Measurements from ENCODE around the gene NHS. TPM values are rescaled to one million over a fixed set of nuclear protein-coding genes. Genes with fewer than 3 reads are reported as not detected.
A peak's percentile ranks its signal among the peaks of the same experiment; 100 is the strongest.
"Not testable (repeated sequence)": the region's sequence is repeated elsewhere in the genome, so short reads cannot be mapped to it uniquely, and the experiment has no call there.

NHS gene
- total RNA-seq, 2 donors from 2014 or later: 1.2 to 2.7 TPM

DNA sequence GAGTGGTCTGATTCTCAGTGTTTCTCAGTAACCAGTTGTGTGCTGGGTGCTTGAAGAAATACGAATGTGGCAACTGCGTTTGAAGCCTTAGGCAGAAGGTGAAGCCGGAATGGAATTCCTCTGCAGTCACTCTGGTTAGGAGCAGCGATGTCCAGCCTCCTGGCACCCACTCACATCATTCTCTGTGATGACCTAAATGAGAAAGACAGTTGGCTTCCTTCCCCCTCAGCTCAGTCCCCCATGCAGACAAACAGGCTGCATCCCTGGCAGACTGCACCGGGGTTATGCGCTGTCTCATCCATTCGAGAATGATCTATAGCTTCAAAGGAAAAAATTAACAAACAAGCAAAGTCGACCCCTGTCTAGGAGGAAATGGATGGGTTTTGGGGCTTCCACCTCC lies 192.2 kb downstream of the NHS start:
- no peaks in the 10 kb centered on the region for H3K36me3 Mint-ChIP-seq
- DNase-seq (ENCODE audit: low spot score in 2 of 2) (no peak), ATAC-seq (no peak)
- H3K9me3 Mint-ChIP-seq: no peaks in the 10 kb centered on the region
- no peak overlapping the region for H3K27ac Mint-ChIP-seq

DNA sequence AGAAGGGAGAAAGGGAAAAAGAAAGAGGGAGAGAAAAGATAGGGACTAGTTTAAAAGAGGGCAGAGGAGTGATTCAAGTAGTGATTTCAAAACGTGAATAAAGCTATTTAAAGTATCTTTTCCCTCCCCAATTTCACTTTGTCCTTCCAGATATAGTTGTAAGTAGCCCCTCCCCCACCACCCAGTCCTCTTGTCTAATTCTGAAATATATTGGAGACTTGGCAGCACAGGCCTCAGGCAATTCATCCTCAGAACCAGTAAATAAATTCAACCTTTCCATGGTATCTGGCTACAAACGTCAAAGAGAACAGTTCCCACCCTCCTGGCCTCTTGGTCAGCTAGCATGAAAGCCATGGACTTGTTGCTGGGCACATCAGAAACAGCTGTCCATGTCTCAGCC lies 192.8 kb downstream of the NHS start:
- no peak for DNase-seq (ENCODE audit: low spot score in 2 of 2)
- H3K27ac Mint-ChIP-seq: no peak overlapping the region
- no peak for ATAC-seq
- H3K9me3 Mint-ChIP-seq: no peaks in the 10 kb centered on the region
- no peaks in the 10 kb centered on the region for H3K36me3 Mint-ChIP-seq

DNA sequence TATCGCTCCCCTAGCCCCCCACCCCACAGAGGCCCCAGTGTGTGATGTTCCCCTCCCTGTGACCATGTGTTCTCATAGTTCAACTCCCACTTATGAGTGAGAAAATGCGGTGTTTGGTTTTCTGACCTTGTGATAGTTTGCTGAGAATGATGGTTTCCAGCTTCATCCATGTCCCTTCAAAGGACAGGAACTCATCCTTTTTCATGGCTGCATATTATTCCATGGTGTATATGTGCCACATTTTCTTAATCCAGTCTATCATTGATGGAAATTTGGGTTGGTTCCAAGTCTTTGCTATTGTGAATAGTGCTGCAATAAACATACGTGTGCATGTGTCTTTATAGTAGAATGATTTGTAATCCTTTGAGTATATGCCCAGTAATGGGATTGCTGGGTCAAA lies 193.8 kb downstream of the NHS start:
- not testable (repeated sequence) for H3K9me3 Mint-ChIP-seq, ATAC-seq

DNA sequence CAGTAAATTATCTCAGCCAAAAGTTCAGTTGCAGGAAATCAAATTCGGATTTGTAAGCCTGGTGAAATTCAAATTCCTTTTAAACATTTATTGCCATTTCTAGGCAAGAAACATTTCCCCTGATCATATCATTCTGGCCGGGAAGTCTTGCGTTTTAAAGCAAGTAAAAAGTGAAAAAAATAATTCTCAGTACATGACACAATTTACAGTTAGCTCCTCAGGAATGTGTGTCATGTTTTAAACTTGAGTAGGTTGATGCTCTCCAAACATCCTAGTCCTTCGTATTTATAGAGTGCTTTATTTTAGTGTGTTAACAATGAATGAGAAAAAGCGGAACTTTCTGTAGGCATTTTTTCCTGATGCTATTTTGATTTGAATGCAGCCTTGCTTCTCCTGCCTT lies 204.0 kb downstream of the NHS start:
- Mint-ChIP-seq H3K36me3 (peaks cover 0 to 4% of the 10 kb centered on the region in 2 donors), H3K9me3 (peaks cover 0 to 4% of the 10 kb centered on the region in 2 donors), H3K27ac (no peak overlapping the region)
- DNase-seq (ENCODE audit: low spot score in 2 of 2) (no peak), ATAC-seq (no peak)

More for the DNA sequence above, 193.8 kb downstream of the NHS start:
- not testable (repeated sequence) for H3K36me3 Mint-ChIP-seq; H3K27ac Mint-ChIP-seq; DNase-seq (ENCODE audit: low spot score in 2 of 2)

DNA sequence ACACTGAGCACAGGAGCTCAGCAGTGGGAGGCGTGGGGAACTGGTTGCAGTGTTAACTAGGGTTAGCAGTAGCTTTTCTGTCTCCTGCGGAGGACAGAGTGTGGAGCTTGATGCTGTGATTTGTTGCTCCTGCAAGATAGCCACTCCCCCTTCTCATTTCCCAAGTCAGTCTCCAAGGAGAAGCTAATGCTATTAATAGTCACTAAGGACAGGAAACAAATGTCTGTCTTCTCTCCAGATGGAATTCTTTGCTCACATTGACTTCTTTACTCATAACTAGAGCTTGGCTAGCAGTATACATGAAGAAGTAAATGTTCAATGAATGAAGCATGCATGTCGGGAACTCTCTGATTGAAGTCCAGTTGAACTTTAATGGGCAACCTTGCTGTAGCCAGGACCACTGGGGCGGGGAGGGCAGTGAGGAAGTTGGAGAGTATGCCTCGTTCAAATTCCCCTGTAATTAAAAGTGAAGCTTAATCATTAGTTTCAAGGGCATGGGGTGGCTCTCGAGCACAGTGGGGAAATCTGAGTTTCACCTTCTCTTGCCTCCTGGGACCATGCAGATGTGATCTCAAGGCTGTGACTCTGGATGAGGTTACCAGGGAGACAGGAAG lies 205.6 kb downstream of the NHS start:
- ATAC-seq (no peak), DNase-seq (ENCODE audit: low spot score in 2 of 2) (no peak)
- peaks cover 0 to 4% of the 10 kb centered on the region in 2 donors for H3K36me3 Mint-ChIP-seq
- H3K9me3 Mint-ChIP-seq: no peaks in the 10 kb centered on the region
- H3K27ac Mint-ChIP-seq: no peak overlapping the region

DNA sequence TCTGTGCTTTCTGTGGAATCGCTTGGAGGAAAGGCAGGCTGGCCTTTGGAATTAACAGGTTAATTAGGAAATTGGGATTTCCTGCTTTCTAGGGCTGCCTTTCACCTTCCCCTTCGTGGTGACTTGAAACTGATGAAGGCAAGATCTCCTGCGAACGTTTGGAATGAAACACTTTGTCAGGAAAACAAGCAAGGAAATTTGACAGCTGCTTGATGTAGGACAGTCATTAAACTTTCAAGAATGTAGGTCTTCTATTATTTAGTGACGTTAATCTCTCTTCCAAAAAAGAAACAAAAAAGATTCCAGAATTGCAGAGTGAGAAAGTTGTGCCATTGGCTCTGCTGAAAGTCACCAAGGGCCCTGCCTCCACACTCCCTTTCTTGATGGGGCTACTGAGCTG lies 206.6 kb downstream of the NHS start:
- Mint-ChIP-seq H3K27ac (no peak overlapping the region), H3K9me3 (no peaks in the 10 kb centered on the region), H3K36me3 (no peaks in the 10 kb centered on the region)
- ATAC-seq: no peak
- DNase-seq (ENCODE audit: low spot score in 2 of 2): no peak

DNA sequence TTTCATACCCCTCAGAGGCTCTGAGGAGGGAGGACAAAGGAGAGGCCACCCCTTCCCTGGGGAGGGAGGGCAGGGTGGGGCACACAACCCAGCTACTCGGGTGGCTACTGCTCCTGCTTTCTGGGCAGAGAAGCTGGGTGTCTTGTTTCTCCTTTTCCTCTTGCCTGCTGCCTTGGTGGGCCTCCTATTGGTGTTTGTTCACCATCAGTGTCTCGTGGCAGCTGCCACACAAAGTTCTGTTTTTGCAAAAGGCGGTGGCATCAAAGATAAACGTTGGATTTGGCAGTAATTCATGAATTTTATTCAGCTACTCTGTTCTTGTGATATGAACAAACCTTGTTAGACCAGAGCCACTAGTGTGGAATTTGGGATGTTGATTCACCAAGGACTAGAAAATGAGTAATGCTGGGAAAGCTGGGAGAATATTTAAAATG lies 209.3 kb downstream of the NHS start:
- Mint-ChIP-seq H3K27ac (no peak overlapping the region), H3K36me3 (no peaks in the 10 kb centered on the region), H3K9me3 (no peaks in the 10 kb centered on the region)
- no peak for DNase-seq (ENCODE audit: low spot score in 2 of 2)
- no peak for ATAC-seq

DNA sequence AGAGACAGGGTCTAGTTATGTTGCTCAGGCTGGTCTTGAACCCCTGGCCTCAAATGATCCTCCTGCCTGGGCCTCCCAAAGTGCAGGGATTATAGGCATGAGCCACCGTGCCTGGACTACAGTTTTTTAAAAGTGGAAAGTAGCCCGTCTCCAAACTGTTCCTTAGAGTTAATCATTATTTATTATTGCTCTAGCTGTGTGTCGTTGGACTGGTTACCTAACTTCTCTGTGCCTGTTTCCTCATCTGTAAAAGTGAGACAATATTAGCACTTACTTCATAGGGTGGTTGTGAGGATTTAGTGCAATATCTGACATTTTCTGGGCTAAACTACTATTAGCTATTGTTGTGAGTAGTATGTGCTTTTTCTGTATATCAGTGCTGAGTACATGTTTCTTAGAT lies 210.0 kb downstream of the NHS start:
- no peaks in the 10 kb centered on the region for H3K36me3 Mint-ChIP-seq
- no peak for DNase-seq (ENCODE audit: low spot score in 2 of 2)
- no peak for ATAC-seq
- no peak overlapping the region for H3K27ac Mint-ChIP-seq
- no peaks in the 10 kb centered on the region for H3K9me3 Mint-ChIP-seq

DNA sequence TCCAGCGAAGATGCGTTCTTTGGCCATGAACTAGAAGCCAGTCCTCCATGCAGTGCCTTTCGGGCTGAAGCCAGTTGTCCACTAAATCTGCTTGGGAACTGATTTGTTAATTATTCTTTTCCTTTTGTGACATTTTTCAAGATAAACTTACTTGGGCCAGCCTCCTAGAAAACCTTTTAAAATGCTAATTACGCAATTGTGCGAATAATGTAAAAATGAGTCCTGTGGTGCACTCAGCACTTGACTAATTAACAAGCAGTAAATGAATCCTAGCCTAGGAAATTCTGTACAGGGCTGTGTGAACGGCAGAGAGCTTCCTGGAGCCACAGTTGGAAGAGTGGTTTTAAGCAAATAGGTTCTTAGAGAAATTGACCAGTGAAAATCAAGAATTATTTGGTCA lies 212.4 kb downstream of the NHS start:
- Mint-ChIP-seq H3K9me3 (no peaks in the 10 kb centered on the region), H3K27ac (no peak overlapping the region), H3K36me3 (no peaks in the 10 kb centered on the region)
- no peak for ATAC-seq
- DNase-seq (ENCODE audit: low spot score in 2 of 2): no peak

DNA sequence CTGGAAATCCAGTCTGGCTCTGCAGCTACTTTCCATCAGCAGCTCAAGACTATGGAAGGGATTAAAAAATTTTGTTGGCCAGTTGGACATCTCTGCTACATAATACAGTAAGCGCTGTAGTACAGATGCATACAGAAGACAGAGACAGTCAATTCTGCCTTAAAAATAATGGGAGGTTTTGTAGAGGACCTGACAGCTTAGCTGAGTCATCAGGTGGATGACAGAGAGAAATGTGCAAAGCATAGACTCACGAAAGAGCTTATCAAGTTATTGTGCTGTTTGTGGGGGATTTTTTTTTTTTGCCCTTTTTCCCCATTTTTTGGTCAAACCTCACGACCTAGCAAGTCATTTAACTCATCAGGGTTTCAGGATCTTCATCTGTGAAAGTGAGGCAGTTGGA lies 213.3 kb downstream of the NHS start:
- H3K9me3 Mint-ChIP-seq: no peaks in the 10 kb centered on the region
- ATAC-seq: no peak
- DNase-seq (ENCODE audit: low spot score in 2 of 2): no peak

DNA sequence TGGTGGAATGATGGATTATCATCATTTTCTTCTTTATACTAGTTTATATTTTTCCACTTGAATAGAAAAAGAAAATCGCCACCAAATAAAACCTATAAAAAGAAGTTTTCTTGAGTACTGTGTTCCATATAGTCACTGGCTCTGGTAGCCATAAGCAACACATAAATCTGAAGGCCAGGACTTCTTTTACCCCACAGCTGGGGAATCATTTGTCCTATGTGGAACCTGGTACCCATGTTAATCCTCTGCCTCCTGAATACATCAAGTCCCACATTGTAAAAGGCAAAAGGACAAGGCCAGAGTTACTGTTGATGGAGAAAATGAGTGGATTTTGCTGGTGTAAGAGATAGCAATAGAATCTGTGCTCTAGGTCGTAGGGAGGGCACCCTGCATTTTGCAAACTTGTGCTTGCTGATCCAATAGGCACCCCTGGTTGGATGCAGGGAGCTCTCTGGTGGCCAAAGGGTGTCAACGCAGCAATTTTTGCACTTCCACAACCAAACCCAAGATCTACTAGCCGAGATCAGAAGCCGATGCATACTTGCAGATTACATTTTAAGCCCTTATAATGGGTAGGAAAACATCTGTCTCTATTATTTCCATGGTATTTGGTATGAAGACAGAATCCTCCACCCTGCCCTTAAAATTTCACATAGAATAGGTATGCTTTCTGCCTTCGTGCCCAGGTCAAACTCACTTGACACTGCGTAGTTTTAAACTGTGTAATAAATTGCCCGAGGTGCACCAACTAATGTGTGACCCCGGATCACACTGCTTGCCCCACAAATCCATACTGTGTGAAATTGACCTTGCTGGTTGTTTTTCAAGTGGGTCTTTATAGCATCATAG lies 216.1 kb downstream of the NHS start:
- H3K27ac Mint-ChIP-seq: no peak overlapping the region

More for the DNA sequence above, 213.3 kb downstream of the NHS start:
- Mint-ChIP-seq H3K36me3 (no peaks in the 10 kb centered on the region), H3K27ac (no peak overlapping the region)

DNA sequence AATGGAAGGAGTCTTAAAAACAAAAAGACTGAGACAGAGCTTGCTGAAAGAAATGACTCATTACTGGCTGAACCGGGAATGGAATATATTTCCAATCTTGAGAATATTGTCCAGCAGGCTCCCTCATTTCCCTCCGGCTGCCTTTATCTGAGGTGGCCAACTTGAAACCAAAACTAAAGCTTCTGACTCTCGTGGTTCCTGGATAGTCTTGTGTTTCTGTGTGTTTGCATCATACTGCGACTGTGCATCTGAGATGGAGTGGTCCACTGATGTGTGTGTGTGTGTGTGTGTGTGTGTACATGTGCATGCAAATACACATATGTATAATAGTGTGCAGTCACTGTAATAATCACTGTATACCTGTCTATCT lies 216.7 kb downstream of the NHS start:
- DNase-seq (ENCODE audit: low spot score in 2 of 2): peak in 1 of 2 donors; percentile 2
- peak; percentile 58 to 78 for ATAC-seq

More for the DNA sequence above, 216.1 kb downstream of the NHS start:
- Mint-ChIP-seq H3K36me3 (no peaks in the 10 kb centered on the region), H3K9me3 (no peaks in the 10 kb centered on the region)
- DNase-seq (ENCODE audit: low spot score in 2 of 2): peak in 1 of 2 donors; percentile 14
- ATAC-seq: peak; percentile 34 to 71

DNA sequence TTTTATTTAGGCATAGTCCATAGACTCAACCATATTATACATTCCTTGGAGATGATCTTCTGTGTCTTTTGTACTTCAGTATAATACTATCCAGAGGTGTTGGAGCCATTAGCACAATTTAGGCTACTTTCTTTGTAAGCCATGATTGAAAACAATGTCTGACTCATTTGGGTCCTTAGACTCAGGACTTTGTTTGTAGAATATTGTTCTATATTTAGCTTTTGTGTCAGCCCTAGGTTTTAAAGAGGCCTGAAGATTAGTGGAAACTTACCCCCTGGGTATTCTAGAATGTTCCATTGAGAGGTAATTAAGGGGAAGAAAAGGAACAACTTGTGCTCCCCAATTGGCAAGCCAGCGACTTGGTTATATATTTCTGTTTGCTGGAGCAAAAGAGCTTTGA lies 217.1 kb downstream of the NHS start:
- ATAC-seq: peak in 1 of 2 donors; percentile 48
- no peak for DNase-seq (ENCODE audit: low spot score in 2 of 2)
- Mint-ChIP-seq H3K9me3 (no peaks in the 10 kb centered on the region), H3K27ac (no peak overlapping the region), H3K36me3 (no peaks in the 10 kb centered on the region)

More for the DNA sequence above, 216.7 kb downstream of the NHS start:
- H3K27ac Mint-ChIP-seq: no peak overlapping the region
- no peaks in the 10 kb centered on the region for H3K9me3 Mint-ChIP-seq
- no peaks in the 10 kb centered on the region for H3K36me3 Mint-ChIP-seq

DNA sequence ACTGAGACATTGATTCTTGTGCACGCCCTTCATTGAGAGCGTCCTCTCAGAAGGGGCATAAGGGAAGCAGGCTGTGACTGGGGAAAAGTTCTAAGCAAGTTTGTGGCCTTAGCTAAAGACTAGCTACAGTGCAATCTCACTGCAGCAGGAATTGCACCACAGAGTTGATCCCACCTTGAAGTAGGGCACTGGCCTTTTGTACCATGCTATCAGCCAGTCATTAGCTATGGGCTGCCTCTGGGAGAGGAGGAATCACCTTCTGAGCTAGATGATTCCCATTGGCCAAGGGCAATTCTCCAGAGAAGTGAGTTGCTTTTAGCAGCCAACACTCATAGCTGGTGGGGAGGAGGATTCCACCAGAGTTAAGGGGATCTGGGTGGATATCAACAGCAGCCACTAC lies 219.7 kb downstream of the NHS start:
- no peaks in the 10 kb centered on the region for H3K36me3 Mint-ChIP-seq
- no peak overlapping the region for H3K27ac Mint-ChIP-seq
- H3K9me3 Mint-ChIP-seq: no peaks in the 10 kb centered on the region
- DNase-seq (ENCODE audit: low spot score in 2 of 2): no peak
- ATAC-seq: no peak

DNA sequence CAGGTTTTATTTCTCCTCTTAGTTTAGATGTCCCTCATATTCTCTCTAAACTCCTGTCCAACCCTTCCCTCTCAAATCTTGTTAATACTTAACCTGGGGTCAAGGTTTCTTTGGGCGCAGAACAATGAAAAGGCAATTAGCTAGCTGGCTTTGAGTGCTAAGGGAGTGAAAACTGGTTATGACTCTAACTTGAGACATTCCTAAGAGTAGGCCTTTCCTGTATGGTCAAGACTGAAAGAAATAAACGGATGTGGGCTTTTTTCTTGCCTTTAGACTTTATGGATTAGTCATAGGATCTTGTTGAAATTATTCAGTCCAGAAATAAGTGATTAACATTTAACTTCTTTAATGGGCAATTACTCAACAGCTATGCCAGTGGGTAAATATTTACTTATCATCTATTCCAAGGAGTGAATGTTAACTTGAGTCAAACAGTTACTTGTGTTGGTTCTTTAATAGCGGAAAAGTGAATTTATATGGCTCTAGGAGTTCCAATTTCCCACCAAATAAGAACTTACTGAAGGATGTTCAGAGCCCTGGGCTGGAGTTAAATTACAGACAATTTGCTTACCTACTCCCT lies 220.5 kb downstream of the NHS start:
- no peak for ATAC-seq
- Mint-ChIP-seq H3K27ac (no peak overlapping the region), H3K9me3 (no peaks in the 10 kb centered on the region), H3K36me3 (no peaks in the 10 kb centered on the region)
- no peak for DNase-seq (ENCODE audit: low spot score in 2 of 2)

DNA sequence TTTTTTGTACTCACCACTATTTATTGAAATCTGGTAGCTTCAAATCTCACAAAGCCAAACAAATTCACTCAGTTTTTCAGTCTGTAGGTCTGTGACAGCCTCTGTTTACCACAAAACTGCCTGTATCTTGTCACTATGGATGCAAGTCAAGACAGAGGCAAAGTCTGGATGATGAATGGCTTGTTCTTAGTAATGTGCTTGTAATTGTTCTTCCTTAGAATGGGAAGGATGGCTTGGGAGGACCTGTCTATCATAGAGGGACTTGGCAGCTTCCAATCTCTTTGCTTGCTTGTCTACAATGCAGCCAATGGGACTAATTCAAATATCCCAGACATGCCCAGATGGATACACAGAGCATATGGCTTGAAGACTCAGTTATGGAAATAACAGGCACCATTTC lies 221.1 kb downstream of the NHS start:
- Mint-ChIP-seq H3K36me3 (no peaks in the 10 kb centered on the region), H3K27ac (no peak overlapping the region), H3K9me3 (no peaks in the 10 kb centered on the region)
- ATAC-seq: no peak
- no peak for DNase-seq (ENCODE audit: low spot score in 2 of 2)

DNA sequence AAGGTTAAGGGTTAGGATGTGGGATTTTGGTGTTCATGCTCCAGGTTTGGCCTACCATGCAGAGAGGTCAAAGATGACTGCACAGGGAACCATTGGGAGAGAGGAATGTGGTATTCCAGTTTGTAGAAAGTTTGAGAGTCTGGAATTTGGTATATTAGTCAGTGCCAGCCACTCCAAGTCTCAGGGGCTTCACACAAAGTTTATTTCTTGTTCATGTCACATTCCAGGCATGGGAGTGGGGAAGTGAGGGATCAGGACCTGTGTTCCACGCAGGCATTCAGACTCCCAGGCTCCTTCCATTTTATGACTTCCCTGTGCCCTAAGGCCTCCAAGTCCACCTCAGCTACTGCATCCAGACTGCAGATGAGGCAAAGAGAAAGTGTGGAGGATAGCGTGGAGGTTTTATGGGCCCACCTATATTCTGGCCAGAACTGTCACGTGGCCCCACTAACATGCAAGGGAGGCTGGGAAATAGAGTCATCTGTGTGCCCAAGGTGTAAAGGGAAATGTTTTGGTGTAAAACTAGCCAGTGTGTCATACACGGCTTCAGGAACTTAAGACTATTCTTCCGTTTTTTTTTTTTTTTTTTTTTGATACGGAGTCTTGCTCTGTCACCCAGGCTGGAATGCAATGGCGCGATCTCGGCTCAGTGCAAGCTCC lies 221.7 kb downstream of the NHS start:
- H3K9me3 Mint-ChIP-seq: no peaks in the 10 kb centered on the region
- DNase-seq (ENCODE audit: low spot score in 2 of 2): no peak
- no peak for ATAC-seq
- H3K27ac Mint-ChIP-seq: no peak overlapping the region
- no peaks in the 10 kb centered on the region for H3K36me3 Mint-ChIP-seq

Measured in activated naive CD4-positive, alpha-beta T cell treated with anti-CD3 and anti-CD28 coated beads, Interleukin-2, amount 50 U/mL, for 72 hours (primary cell).